GM18498 (cell line): Measurements from ENCODE around the gene NBEA.

Experiments used
- ATAC-seq: cut with Tn5 transposase; IDR thresholded peaks from one replicate; pipeline ENCODE4 v1.9.1; 2021; ENCODE audit warnings: mild to moderate bottlenecking, moderate library complexity; ENCODE audit not compliant: unreplicated experiment

NBEA gene

GRCh38 chr13:35557475-35557874 lies 615.4 kb downstream of the NBEA start:
- no peak for ATAC-seq

- ATAC-seq = no peak
These were observed 619.5 kb downstream of the NBEA start for GRCh38 chr13:35561540-35561939.

- no peak for ATAC-seq
These were observed 623.2 kb downstream of the NBEA start for GRCh38 chr13:35565273-35565672.

- ATAC-seq = no peak
These were observed 624.3 kb downstream of the NBEA start for GRCh38 chr13:35566340-35566739.

- ATAC-seq = no peak
These were observed 625.4 kb downstream of the NBEA start for GRCh38 chr13:35567406-35567980.

- ATAC-seq = no peak
These were observed 631.6 kb downstream of the NBEA start for GRCh38 chr13:35573639-35574038.

- ATAC-seq = no peak
These were observed 650.4 kb downstream of the NBEA start for GRCh38 chr13:35592457-35592856.

GRCh38 chr13:35593651-35594050 lies 651.6 kb downstream of the NBEA start:
- ATAC-seq = no peak

- no peak for ATAC-seq
These were observed 652.0 kb downstream of the NBEA start for GRCh38 chr13:35594096-35594495.

- no peak for ATAC-seq
These were observed 653.1 kb downstream of the NBEA start for GRCh38 chr13:35595181-35595580.

- ATAC-seq = no peak
These were observed 654.4 kb downstream of the NBEA start for GRCh38 chr13:35596321-35597030.

- ATAC-seq = no peak
These were observed 655.4 kb downstream of the NBEA start for GRCh38 chr13:35597451-35597850.

- no peak for ATAC-seq
These were observed 656.2 kb downstream of the NBEA start for GRCh38 chr13:35598233-35598632.

GRCh38 chr13:35598790-35599369 lies 656.8 kb downstream of the NBEA start:
- no peak for ATAC-seq

GRCh38 chr13:35599384-35599783 lies 657.3 kb downstream of the NBEA start:
- no peak for ATAC-seq

- no peak for ATAC-seq
These were observed 658.1 kb downstream of the NBEA start for GRCh38 chr13:35600137-35600536.

- ATAC-seq = no peak
These were observed 661.7 kb downstream of the NBEA start for GRCh38 chr13:35603593-35604285.

GRCh38 chr13:35614666-35615065 lies 672.6 kb downstream of the NBEA start:
- no peak for ATAC-seq

GRCh38 chr13:35617420-35617819 lies 675.4 kb downstream of the NBEA start:
- ATAC-seq = no peak

- ATAC-seq = no peak
These were observed 676.6 kb downstream of the NBEA start for GRCh38 chr13:35618565-35619083.

GRCh38 chr13:35621989-35622388 lies 679.9 kb downstream of the NBEA start:
- no peak for ATAC-seq

- ATAC-seq = no peak
These were observed 687.0 kb downstream of the NBEA start for GRCh38 chr13:35629026-35629425.
